Measurements from ENCODE around the gene ZNF780A.
"Not testable (repeated sequence)": the region's sequence is repeated elsewhere in the genome, so short reads cannot be mapped to it uniquely, and the experiment has no call there.

ZNF780A gene

DNA sequence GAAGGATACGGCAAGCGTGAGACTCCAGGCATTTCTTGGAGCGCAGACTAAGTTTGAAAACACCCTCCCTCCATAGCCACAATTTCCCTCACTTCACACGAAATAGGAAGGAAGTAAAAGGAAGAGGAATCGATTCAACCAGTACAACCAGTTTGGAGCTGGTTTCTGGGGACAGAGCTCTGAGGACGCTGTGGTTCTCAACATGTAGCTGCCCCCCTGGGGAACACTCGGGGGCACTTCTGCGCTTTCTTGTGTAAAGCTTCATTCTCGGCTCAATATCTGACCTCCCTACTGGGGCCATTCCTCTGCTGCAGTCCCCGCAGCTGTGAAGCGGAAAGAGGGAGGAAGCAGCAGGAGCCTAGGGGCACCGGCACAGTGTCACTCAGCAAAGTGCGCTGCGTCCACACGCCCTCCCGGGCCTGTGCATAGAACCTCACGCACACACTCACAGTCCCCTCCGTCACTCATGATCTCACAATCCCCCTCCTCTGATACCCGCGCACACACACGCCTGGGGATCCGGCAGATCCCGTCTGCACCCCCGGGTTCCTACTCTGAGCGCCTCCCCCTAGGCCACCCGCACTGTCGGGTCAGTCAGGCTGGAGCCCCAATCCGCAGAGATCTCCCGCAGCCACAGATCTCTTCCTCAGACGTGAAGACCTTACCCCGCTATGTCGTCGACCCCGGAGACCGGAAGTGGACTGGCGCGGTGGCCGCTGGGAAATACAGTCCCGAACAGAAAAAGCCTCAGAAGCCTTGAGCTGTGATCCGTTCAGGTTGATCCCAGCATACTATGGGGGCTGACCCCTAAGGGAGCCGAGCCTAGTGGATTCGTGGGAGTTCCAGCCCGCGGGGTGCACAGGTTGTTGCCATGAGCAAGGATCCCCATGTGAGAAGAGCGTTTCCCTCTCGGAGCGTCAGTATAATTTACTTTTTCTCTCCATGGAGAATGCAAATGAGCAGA is at the start of gene ZNF780A:
TSS of gene ZNF780A (minus strand) at position 703 of the 964 bp plus-strand sequence. CDS start 6,190 bp downstream, outside the sequence.
- peak; percentile 78 for DNase-seq (ENCODE audit: low spot score)

DNA sequence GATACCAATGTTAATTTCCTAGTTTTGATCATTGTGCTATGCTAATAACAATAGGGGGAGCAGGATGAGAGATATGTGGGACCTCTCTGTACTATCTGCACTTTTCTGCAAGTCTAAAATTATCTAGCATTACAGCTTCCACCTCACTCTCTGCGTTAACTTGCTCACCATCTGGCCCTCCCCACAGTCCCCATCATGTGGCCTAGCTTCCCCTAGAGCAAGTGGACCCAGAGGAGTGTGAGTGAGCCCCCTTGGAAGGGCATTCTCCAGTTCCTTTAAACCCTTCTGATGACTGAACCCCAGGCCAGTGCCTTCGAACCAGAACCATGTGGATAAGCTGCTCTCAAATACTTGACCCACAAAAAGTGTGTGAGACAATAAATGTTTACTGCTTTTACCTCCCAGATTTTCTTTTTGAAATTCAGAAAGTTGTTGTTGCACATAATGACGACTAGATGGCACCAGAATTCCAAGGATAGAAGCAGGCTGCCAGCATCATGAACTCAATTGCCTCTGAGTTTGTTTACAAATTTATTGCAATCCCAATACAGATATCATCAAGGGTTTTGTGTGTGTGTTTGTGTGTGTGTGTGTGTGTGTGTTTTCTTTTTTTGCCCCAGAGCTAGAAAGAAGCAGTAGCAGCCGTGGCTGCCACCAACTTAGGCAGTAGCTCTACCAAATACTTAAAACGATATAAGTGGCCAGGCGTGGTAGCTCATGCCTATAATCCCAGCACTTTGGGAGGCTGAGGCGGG is 49.0 kb upstream of the ZNF780A start:
- peak; percentile 57 for DNase-seq (ENCODE audit: low spot score)

DNA sequence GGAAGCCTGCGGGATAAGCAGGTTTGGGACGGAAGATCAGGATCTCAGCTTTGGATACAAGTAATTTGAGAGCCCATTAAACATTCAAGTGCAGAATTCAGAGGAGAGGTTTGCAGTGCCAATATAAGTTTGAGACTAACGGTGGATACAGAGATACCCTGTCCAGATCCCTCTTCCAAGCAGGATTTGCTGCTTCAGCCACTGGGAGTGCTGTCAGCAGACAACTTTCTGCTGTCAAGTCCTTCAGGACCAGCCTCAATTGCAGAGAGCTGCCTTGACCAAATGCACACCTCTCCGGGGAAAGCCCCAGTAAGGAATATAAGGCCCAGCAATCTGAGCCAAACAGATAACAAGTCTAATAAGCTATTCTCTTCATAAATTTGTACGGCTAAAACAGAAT is 46.1 kb upstream of the ZNF780A start:
- DNase-seq (ENCODE audit: low spot score) = no peak

DNA sequence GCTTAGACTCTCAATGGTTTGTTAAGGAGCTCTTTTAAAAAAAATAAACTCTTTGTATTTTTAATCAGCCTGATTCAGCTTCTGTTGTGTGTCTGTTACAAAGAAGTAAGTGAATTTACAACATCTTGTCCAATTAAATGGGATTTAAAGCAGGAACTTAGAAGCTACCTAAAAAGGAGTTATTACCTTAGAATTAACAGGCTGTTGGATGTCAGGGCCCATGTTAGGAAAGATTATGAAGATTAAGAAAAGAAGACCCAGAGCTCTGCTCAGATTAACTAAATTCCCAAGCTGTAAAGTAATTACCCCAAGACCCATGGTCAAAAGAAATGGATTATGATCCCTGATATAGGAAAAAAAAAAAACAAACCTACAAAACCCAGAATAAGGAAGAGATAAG is 44.1 kb upstream of the ZNF780A start:
- DNase-seq (ENCODE audit: low spot score) = no peak

DNA sequence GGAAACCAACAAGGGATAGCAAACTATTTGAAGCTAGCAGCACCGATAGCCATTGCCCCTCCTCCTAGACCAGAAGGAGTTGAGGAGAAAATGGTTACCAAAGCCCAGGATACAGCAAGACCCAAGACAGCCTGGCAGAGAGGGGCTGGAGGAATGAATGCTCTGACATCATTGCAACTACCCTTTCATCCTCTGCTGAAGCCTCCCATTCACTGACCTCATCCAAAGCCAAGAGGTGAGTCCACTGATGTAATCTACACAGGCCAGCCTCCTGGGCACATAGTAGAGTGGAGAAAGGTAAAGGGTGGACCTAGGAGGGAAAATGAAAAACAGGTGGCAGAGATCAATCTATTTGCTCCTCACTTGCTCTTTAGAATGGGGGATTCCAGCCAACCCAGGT is 42.7 kb upstream of the ZNF780A start:
- DNase-seq (ENCODE audit: low spot score) = no peak

DNA sequence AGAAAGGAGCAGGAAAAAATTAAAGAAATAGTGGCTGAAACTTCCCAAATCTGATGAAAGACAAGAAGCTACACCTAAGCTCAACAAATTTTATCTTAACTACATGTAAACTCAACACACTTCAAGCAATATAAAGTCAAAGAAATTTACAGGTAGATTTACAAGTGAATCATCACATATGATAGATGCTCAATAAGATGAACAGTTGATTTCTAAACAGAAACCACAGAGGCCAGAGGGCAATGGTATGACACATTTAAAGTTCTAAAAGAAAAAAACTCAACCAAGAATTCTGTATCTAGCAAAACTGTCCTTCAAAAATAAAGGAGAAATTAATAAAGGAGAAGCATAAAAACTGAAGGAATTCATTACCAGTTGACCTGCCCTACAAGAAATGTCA is 39.3 kb upstream of the ZNF780A start:
- no peak for DNase-seq (ENCODE audit: low spot score)

DNA sequence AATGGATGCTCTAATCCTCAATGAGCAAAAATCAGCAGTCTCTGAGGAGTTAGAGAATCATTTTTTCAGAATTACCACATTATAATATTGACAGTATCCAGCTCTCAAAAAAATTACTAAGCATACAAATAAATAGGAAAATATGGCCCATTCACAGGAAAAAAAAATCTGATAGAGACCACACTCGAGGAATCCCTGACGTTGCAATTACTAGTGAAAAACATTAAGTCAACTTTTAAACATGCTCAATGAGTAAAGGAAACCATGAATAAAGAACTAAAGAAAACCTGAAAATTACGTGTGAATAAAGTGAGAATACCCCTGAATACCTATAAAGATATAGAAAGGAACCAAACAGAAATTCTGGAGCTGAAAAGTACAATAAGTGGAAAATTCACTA is 38.7 kb upstream of the ZNF780A start:
- DNase-seq (ENCODE audit: low spot score) = no peak

DNA sequence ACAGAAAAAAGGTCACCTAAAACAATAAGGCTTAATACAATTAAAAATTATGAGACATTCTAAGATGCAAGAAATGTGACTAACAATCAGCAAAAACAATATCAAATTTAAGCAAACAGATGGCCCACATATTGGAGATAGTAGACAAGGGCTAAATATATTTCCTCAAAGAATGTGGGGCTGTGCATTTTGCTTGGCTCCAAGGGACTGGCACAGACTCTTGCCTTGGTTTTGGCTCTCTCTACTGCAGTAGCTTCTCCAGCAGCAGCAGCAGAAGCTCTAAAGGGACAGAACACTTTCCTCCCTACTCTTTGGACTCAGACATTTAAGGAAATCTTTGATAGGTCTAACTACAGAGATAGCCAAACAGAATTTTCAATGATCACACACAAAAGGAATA is 38.2 kb upstream of the ZNF780A start:
- no peak for DNase-seq (ENCODE audit: low spot score)

DNA sequence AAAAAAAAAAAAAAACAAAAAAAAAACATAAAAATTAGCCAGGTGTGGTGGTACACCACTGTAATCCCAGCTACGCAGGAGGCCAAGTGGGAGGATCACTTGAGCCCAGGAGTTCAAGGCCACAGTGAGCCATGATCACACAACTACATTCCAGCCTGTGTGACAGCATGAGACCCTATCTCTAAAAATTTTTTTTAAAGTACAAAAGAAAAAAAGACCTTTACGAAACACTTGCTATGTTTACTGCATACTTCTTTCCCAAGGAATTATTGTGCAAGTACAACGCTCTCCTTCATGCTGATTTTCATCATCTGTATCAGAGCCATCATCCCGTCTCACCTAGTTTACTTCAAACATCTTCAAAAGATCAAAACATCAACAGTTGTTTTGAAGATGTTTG is 28.6 kb upstream of the ZNF780A start:
- no peak for DNase-seq (ENCODE audit: low spot score)

DNA sequence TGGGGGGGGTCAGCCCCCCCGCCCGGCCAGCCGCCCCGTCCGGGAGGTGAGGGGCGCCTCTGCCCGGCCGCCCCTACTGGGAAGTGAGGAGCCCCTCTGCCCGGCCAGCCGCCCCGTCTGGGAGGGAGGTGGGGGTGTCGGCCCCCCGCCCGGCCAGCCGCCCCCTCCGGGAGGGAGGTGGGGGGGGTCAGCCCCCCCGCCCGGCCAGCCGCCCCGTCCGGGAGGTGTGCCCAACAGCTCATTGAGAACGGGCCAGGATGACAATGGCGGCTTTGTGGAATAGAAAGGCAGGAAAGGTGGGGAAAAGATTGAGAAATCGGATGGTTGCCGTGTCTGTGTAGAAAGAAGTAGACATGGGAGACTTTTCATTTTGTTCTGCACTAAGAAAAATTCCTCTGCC is 27.9 kb upstream of the ZNF780A start:
- DNase-seq (ENCODE audit: low spot score) = not testable (repeated sequence)

DNA sequence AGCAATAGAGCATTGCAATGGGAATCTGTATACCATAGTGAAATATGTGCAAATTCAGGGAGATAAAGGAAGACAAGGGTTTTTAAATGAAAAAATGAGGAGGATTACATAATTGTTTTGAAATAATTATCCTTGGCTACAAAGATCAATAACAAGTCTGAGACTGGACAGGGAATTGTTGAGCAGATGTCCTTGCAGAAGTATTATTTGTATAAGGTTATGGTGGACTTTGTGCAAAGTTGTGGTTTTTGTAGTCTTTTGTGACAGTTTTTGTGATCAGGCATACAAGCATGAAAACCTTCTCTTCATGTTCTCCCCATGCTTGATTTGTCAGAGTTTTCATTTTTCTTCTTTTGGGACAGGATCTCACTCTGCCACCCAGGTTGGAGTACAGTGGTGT is 25.3 kb upstream of the ZNF780A start:
- no peak for DNase-seq (ENCODE audit: low spot score)

DNA sequence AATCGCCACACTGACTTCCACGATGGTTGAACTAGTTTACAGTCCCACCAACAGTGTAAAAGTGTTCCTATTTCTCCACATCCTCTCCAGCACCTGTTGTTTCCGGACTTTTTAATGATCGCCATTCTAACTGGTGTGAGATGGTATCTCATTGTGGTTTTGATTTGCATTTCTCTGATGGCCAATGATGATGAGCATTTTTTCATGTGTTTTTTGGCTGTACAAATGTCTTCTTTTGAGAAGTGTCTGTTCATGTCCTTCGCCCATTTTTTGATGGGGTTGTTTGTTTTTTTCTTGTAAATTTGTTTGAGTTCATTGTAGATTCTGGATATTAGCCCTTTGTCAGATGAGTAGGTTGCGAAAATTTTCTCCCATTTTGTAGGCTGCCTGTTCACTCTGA is 23.4 kb upstream of the ZNF780A start:
- DNase-seq (ENCODE audit: low spot score) = not testable (repeated sequence)

DNA sequence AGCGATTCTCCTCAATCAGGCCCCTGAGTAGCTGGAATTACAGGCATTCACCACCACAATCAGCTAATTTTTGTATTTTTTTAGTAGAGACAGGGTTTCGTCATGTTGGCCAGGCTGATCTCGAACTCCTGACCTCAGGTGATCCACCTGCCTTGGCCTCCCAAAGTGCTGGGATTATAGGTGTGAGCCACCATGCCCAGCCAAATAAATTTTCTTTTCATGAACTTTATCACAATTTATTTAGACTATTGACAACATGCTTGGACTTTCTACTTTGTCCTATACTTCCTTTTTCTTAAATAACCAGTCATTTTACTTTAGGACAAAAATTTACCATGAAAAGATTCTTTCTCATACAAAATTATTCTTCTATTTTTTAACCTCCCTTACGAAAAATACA is 21.5 kb upstream of the ZNF780A start:
- not testable (repeated sequence) for DNase-seq (ENCODE audit: low spot score)

DNA sequence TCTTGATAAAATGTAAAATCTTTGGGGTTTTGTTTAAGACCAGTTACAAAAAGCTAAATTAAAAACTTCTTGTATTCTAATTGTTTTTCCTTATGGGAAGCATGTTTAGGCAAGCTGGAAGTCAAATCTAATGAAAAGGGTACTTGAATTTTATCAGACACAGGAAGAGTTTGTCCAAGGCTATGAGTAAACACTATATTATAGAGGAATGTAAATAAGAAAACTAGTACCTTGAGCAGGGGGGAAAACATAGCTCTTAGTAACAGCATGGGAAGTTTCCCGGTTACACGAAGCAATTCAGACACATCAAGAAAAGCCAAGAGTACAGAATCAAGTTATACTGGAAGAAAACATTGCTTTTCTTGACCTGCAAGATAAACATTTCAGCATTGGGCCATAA is 19.8 kb upstream of the ZNF780A start:
- no peak for DNase-seq (ENCODE audit: low spot score)

DNA sequence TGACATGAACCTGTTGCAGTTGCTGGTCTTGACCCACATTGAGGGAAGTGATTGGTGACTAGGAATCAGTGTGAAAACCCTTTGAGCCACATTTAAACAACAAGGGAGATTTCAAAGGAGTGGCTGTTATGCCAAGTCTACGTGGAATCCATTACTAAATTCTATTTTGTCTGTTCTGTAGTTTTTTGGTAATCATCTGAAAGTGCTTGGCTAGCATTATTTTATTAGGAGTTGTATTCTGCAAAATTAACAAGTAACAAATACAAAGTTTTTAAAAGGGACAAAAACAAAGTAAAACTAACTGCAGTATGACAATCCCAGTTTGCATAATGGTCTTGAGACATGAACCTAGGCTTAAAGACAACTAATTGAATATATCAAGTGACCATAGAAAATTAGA is 14.0 kb upstream of the ZNF780A start:
- no peak for DNase-seq (ENCODE audit: low spot score)

DNA sequence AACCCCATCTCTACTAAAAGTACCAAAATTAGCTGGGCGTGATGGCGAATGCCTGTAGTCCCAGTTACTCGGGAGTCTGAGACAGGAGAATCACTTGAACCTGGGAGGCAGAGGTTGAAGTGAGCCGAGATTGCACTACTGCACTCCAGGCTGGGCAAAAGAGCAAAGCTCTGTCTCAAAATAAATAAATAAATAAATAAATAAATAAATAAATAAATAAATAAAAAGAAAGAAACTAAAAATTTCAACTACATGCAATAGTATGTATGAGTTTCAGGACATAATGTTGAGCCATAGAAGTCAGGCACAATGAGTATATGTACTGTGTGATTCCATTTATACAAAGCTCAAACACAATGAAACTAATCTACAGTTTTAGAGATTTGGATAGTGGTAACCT is 12.9 kb upstream of the ZNF780A start:
- DNase-seq (ENCODE audit: low spot score) = no peak

DNA sequence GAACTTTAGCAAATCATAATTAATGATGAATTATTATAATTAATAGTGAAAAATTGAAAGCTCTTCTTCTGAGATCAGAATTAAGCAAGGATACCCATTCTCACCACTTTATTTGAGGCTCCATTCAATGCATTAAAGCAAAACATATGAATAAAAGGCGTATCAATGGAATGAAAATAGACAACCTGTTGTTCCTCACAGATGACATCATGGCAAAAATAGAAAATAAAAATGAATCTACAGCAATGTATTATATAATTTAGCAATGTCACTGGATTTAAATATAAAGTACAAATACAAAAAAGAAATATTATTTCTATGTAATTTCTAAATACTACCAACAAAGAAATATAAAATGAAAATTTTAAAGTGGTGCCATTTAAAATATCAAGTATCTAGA is 11.1 kb upstream of the ZNF780A start:
- DNase-seq (ENCODE audit: low spot score) = no peak

DNA sequence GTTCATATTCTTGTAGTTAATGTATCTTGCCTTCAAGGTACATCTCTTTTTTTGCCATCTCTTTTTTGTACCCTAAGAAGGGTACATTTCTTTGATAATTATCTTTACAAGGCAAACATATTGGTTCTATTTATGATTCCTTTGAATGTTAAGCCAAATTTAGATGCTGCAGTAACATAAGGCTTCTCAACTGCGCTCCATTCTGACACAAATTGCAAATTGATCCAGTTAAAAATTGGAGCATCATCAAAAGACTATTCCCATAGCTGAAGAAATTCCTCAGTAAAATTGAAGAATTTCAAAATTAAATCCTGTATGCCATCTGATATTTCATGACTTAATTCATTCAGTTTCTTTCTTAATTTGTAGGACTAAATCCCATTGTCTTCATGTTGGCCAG is 2.7 kb upstream of the ZNF780A start:
- DNase-seq (ENCODE audit: low spot score) = no peak

DNA sequence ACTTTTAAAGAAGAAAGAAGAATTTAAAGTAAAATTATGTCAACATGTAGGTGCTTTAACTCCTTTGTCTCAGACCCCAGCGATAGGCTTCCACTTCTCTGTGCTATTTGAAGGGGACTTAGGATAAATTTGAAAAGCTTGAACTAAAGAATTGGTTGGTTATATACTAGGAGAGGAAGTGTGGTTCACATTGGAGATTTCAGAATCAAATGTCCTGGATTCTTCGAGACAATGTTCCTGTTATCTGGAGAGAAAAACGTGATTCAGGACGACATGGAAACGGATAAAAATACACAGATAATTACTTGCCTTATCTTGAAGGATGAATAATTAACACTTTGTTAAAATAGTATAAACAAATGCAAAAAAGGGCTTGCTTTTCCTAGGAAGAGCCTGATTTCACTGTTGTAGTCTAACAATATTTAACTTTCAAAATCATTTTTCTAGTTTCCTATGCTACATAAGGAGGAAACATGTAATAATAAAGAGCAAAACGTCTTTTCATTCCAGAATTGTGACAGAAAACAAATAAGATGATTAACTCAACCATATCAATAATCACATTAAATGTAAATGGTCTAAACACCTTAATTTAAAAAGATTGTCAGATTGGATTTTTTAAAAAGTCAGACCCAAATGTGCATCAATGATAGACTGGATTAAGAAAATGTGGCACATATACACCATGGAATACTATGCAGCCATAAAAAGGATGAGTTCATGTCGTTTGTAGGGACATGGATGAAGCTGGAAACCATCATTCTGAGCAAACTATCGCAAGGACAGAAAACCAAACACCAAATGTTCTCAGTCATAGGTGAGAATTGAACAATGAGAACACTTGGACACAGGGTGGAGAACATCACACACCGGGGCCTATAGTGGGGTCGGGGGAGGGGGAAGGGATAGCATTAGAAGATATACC is 724 bp upstream of the ZNF780A start:
- DNase-seq (ENCODE audit: low spot score) = no peak

DNA sequence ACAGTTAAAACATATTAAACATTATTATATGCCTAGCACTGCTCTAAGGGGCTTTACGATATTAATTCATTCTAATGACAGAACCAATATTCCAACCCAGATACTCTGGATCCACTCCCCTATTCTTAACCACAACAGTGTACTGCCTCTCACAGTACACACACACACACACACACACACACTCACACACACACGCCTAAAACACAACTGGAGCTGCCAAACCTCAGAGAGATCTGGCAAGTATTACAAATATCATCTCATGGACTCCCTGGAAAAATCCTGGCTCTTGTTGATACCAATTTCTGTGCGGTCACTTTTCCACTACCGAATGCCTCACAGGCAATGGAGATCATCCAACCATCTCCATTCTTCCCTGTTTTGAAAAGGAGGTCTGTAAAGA is 1.3 kb downstream of the ZNF780A start:
- peak; percentile 22 for DNase-seq (ENCODE audit: low spot score)

DNA sequence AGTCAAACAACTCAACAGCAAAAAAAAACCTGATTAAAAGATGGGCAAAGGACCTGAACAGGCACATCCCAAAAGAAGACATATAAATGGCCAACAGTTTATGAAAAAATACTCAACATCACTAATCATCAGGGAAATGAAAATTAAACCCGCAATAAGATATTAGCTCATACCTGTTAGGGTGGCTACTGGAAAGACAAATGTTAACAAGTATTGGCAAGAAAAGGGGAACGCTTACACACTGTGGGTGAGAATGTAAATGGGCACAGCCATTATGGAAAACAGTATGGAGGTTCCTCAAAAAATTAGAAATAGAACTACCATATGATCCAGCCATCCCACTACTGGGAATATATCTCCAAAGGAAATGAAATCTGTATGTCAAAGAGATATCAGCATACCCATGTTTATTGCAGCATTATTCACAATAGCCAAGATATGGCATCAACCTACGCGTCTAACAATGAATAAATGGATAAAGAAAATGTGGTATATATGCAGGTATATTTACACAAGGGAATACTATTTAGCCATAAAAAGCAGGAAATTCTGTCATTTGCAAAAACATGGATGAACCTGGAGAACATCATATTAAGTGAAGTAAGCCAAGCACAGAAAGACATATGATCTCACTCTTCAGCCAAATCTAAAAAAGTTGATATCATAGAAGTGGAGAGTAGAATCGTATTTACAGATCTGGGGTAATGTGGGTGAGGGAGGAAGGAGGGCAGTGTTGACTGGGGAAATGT is 2.3 kb downstream of the ZNF780A start:
- no peak for DNase-seq (ENCODE audit: low spot score)

Measured in kidney tubule cell (primary cell).